Measurements from ENCODE around the gene DEFB132.
A peak's percentile ranks its signal among the peaks of the same experiment; 100 is the strongest.
"Not testable (repeated sequence)": the region's sequence is repeated elsewhere in the genome, so short reads cannot be mapped to it uniquely, and the experiment has no call there.

The DEFB132 gene

GRCh38 chr20:219290-220115 is 38.0 kb upstream of the DEFB132 start:
- FAIRE-seq = no peak
- peak; percentile 50 for TF ChIP-seq CTCF (IDR thresholded peaks at IDR 0.05; ENCODE audit: insufficient read depth, missing control alignments)
- DNase-seq (ENCODE audit: insufficient read length, low spot score) = no peak

- no peak for TF ChIP-seq CTCF (IDR thresholded peaks at IDR 0.05; ENCODE audit: insufficient read depth, missing control alignments)
- FAIRE-seq (no peak), DNase-seq (ENCODE audit: insufficient read length, low spot score) (no peak)
These were observed 36.2 kb upstream of the DEFB132 start for GRCh38 chr20:221258-221830.

- FAIRE-seq; DNase-seq (ENCODE audit: insufficient read length, low spot score): not testable (repeated sequence)
These were observed 31.6 kb upstream of the DEFB132 start for GRCh38 chr20:225879-226278.

GRCh38 chr20:226958-227357 is 30.6 kb upstream of the DEFB132 start, which contains the start of gene DEFB129:
Gene DEFB129 (plus strand): TSS chr20:227258. CDS start chr20:227289, 31 bp downstream.
- no peak for FAIRE-seq
- DNase-seq (ENCODE audit: insufficient read length, low spot score) = no peak
- TF ChIP-seq CTCF (IDR thresholded peaks at IDR 0.05; ENCODE audit: insufficient read depth, missing control alignments) = no peak

- no peak for TF ChIP-seq CTCF (IDR thresholded peaks at IDR 0.05; ENCODE audit: insufficient read depth, missing control alignments)
- DNase-seq (ENCODE audit: insufficient read length, low spot score) (no peak), FAIRE-seq (no peak)
These were observed 30.0 kb upstream of the DEFB132 start for GRCh38 chr20:227439-228105.

- FAIRE-seq (no peak), DNase-seq (ENCODE audit: insufficient read length, low spot score) (no peak)
- TF ChIP-seq CTCF (IDR thresholded peaks at IDR 0.05; ENCODE audit: insufficient read depth, missing control alignments) = peak; percentile 28
These were observed 21.6 kb upstream of the DEFB132 start for GRCh38 chr20:235891-236290.

GRCh38 chr20:237489-237888 is 20.0 kb upstream of the DEFB132 start:
- no peak for TF ChIP-seq CTCF (IDR thresholded peaks at IDR 0.05; ENCODE audit: insufficient read depth, missing control alignments)
- FAIRE-seq = no peak
- DNase-seq (ENCODE audit: insufficient read length, low spot score) = no peak

All from D721Med (cell line).